Raji (cell line): ENCODE results near the gene MYBPC3.
A peak's percentile ranks its signal among the peaks of the same experiment; 100 is the strongest.

Experiments
- POLR2A ChIP-seq: IDR thresholded peaks from 2 replicates; pipeline ENCODE4 v1.6.1; 2011; ENCODE audit warnings: low read depth, low read length, control low read depth; ENCODE audit not compliant: insufficient read depth

The MYBPC3 gene

GRCh38 chr11:47352556-47352955 lies at the start of gene MYBPC3:
Gene MYBPC3, minus strand, starts transcription at chr11:47352702. Its CDS starts 55 bp downstream, at chr11:47352647.
- TF ChIP-seq POLR2A: no peak

GRCh38 chr11:47400768-47401279 lies 48.3 kb upstream of the MYBPC3 start:
- TF ChIP-seq POLR2A: peak; percentile 87; the same call in 1 of the 2 replicates

- peak; percentile 82 for TF ChIP-seq POLR2A
Measured at GRCh38 chr11:47399860-47400767, 47.6 kb upstream of the MYBPC3 start.

- TF ChIP-seq POLR2A: no peak
Measured at GRCh38 chr11:47398551-47398950, 46.0 kb upstream of the MYBPC3 start.

DNA sequence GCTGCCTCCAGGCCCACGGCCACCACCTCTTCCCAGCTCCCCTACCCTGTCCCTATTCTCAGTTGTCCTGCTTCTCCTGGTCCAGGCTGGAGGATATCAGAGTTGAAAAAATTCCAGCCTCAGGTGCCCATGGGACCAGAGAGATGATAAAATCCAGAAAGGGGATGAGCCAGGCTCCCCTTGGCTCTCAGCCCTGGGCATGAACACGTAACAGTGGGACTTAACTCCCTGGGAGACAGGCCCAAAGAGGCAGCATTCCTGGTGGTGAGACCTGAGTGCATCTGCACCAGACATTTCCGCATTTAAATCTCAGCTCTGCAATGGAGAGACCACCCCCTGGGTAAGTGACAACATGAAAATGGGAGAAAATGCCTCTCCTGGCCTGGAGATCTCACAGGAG lies 45.5 kb upstream of the MYBPC3 start:
- no peak for TF ChIP-seq POLR2A

DNA sequence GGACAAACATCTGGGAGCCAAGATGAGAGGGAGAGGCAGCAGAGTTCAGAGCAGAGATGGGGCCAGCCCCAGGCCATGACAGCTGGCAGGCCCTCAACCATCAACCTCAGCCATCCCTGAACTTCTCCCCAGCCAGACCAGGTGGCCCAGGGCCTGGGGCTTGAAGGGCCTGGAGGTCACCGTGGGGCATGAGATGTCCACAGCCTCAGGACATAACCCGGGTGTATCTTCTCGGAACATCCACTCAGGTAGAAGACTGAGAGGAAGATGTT lies 43.5 kb upstream of the MYBPC3 start:
- no peak for TF ChIP-seq POLR2A

- no peak for TF ChIP-seq POLR2A
Measured at GRCh38 chr11:47395223-47396048, 42.9 kb upstream of the MYBPC3 start.

GRCh38 chr11:47394322-47395222 lies 42.1 kb upstream of the MYBPC3 start:
- TF ChIP-seq POLR2A: peak; percentile 72

DNA sequence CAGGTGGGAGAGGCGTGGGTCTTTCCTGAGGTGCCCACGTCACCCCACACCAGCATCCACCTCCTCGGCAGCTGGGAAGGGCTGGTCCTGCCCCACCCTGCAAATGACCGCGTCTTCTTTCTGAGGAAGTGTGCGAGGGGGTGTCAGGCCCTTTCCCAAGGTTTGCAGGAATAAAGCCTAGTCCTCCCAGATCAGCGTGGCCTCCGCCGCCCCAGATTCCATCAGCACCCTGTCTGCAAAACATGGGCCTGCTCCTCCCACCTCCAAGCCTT lies 41.5 kb upstream of the MYBPC3 start:
- TF ChIP-seq POLR2A: no peak

- no peak for TF ChIP-seq POLR2A
Measured at GRCh38 chr11:47393163-47394049, 40.9 kb upstream of the MYBPC3 start.

GRCh38 chr11:47392546-47393162 lies 40.2 kb upstream of the MYBPC3 start:
- no peak for TF ChIP-seq POLR2A

GRCh38 chr11:47391711-47392432 lies 39.4 kb upstream of the MYBPC3 start:
- TF ChIP-seq POLR2A: no peak

GRCh38 chr11:47391077-47391583 lies 38.6 kb upstream of the MYBPC3 start:
- TF ChIP-seq POLR2A: no peak
